Measurements from ENCODE around the gene TTC23.

Gene TTC23

DNA sequence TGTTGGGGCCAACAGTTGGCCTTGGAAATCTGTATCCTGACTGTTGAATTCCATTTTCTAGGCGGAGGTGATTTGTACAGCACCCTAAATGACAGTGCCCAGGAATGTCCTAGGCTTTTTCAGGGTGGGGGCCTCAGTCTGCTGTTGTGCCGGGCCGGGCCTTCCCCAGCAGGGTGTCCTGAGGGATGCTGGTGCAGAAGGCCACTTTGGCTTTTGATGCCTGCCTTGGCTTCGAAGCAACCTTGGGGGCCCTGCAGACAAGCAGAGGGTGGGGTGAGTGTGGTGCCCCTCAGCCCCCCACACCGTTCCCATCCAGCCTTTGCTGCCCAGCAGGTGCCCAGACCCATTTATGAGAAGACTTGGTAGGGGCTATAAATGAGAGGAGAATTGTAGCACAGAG, 111.5 kb downstream of the TTC23 start:
- no peak for DNase-seq (ENCODE audit: low read depth)

GRCh38 chr15:99137111-99137546, 112.3 kb downstream of the TTC23 start:
- no peak for DNase-seq (ENCODE audit: low read depth)

GRCh38 chr15:99135194-99135593, 114.2 kb downstream of the TTC23 start:
- no peak for DNase-seq (ENCODE audit: low read depth)

DNA sequence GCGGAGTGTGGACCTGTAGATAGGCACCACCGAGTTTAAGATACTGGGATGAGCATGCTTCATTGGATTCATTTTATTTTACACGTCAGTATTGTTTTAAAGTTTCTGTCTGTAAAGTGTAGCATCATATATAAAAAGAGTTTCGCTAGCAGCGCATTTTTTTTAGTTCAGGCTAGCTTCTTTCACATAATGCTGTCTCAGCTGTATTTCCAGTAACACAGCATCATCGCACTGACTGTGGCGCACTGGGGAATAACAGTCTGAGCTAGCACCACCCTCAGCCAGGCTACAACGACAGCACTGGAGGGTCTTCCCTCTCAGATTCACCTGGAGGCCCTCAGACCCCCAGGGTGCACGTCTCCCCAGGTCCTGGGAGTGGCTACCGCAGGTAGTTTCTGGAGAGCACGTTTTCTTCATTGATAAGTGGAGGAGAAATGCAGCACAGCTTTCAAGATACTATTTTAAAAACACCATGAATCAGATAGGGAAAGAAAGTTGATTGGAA, 115.0 kb downstream of the TTC23 start:
- DNase-seq (ENCODE audit: low read depth) = no peak

GRCh38 chr15:99132634-99133287, 116.6 kb downstream of the TTC23 start:
- DNase-seq (ENCODE audit: low read depth) = no peak

- DNase-seq (ENCODE audit: low read depth) = no peak
Observed at GRCh38 chr15:99132122-99132521, 117.3 kb downstream of the TTC23 start.

- no peak for DNase-seq (ENCODE audit: low read depth)
Observed at GRCh38 chr15:99131441-99132023, 117.8 kb downstream of the TTC23 start.

DNA sequence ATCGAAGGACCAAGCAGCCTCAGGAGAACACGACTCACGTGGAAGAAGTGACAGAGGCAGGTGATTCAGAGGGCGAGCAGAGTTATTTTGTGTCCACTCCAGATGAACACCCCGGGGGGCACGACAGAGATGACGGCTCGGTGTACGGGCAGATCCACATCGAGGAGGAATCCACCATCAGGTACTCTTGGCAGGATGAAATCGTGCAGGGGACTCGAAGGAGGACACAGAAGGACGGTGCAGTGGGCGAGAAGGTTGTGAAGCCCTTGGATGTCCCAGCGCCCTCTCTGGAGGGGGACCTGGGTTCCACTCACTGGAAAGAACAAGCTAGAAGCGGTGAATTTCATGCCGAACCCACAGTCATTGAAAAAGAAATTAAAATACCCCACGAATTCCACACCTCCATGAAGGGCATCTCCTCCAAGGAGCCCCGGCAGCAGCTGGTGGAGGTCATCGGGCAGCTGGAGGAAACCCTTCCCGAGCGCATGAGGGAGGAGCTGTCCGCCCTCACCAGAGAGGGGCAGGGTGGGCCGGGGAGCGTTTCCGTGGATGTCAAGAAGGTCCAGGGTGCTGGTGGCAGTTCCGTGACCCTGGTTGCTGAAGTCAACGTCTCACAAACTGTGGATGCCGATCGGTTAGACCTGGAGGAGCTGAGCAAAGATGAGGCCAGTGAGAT, 118.5 kb downstream of the TTC23 start:
- DNase-seq (ENCODE audit: low read depth) = no peak

DNA sequence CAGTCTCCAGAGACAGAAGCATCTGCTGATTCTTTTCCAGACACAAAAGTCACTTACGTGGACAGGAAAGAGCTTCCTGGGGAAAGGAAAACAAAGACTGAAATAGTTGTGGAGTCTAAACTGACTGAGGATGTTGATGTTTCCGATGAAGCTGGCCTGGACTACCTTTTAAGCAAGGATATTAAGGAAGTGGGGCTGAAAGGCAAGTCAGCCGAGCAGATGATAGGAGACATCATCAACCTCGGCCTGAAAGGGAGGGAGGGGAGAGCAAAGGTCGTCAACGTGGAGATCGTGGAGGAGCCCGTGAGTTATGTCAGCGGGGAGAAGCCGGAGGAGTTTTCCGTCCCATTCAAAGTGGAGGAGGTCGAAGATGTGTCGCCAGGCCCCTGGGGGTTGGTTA, 119.1 kb downstream of the TTC23 start:
- no peak for DNase-seq (ENCODE audit: low read depth)

DNA sequence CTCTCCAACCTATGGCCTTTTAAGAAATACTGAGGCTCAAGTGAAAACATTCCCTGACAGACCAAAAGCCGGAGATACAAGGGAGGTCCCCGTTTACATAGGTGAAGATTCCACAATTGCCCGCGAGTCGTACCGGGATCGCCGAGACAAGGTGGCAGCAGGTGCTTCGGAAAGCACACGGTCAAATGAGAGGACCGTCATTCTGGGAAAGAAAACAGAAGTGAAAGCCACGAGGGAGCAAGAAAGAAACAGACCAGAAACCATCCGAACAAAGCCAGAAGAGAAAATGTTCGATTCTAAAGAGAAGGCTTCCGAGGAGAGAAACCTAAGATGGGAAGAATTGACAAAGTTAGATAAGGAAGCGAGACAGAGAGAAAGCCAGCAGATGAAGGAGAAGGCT, 119.7 kb downstream of the TTC23 start:
- no peak for DNase-seq (ENCODE audit: low read depth)

DNA sequence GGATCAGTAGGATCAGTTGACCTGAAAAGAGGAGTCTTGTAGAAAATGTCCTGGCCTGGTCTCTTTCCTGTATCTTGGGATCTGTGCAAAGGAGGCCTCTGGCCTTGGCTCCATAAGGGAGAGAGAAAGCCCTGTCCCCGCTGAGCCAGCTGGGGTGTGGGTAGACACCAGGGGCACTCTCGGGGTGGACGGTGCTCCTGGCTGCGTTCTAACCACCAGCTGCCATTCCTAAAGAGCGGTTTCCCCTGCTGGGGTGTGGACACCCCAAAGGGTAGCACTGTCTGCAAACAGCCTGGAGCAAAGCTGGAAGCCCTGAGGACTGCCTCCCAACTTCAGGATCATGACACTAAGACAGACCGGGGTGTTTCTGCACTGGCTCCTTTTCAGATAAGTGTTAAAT, 121.0 kb downstream of the TTC23 start:
- DNase-seq (ENCODE audit: low read depth) = no peak

GRCh38 chr15:99127773-99128172, 121.6 kb downstream of the TTC23 start:
- no peak for DNase-seq (ENCODE audit: low read depth)

GRCh38 chr15:99126930-99127329, 122.5 kb downstream of the TTC23 start:
- DNase-seq (ENCODE audit: low read depth) = no peak

DNA sequence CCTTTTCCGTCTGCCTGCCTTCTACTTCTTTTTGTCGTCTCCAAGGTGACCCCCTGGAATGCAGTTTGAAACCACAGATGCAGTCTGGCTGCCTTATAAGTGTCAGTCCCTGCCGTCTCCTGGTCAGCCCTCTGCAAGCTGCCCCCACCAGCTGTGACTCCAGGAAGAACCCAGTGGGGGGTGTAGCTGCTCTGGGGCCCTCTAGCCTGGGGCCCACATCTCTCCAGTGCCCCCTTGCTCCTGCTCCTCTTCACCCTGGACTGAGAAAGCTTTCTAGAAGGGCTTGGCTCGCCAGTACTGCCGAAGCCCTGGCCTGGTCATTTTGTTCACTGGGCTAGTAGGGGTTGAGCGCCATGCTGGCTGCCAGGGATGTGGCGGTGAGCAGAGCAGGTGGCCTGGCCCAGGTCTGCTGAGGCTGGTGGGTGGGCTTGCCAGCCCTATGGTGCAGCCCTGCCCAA, 123.2 kb downstream of the TTC23 start:
- DNase-seq (ENCODE audit: low read depth) = no peak

GRCh38 chr15:99125061-99125891, 124.1 kb downstream of the TTC23 start:
- DNase-seq (ENCODE audit: low read depth) = no peak

GRCh38 chr15:99124641-99125040, 124.7 kb downstream of the TTC23 start:
- no peak for DNase-seq (ENCODE audit: low read depth)

DNA sequence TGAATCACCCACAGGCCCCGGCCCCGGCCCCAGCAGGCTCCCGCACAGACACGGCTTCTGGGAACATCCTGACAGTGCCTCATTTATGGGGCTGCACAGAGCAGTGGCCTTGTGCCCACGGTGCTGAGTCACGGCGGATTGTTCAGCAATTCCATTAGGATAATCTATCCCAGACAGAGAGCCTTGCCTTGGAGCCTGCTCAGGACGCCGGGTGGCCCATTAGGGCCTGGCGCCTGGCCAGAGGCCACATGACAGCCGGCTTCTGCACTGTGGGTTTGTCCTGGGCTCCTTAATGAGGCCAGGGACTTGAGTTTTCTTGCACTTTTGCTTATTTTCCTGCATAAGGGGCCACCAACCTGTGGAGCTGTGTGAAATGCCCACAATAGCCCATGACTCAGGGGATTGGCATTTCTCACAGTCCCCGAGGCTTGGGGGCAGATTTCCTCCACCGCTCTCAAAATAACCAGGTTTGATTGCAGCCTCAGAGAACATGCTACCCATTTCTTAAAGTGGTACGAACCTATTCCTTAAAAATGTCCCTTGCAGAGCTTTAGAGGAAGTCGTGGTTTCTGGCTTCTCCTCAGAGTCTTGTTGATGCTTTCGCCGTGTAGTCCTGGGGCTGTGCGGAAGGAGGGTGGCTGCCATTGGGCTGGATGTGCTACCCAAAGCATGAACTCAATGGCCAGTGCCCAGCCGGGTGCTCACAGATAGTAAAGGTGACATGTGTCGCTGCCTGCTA, 125.5 kb downstream of the TTC23 start:
- DNase-seq (ENCODE audit: low read depth) = no peak

- no peak for DNase-seq (ENCODE audit: low read depth)
Observed at GRCh38 chr15:99122831-99123712, 126.3 kb downstream of the TTC23 start.

- DNase-seq (ENCODE audit: low read depth) = no peak
Observed at GRCh38 chr15:99121691-99122410, 127.5 kb downstream of the TTC23 start.

DNA sequence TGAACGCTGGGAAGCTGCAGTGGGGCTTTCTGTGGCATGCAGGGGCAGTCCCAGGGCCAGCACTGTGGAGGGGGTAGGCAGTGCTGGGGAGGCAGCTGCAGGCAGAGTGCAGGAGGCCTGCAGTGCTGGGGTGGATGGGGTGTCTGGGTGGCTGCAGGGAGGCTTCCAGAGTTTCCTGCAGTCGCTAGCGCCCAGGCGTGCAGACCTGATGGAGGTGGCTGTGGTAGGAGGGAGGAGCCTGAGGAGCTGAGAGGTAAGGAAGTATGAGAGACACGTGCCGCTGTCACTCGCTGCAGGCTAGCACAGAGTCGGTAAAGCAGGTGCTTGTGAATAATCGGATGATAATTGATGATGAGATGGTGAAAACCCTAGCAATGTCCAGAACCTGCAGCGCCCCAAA, 128.2 kb downstream of the TTC23 start:
- DNase-seq (ENCODE audit: low read depth) = no peak

Data from stimulated activated CD8-positive, alpha-beta memory T cell treated with anti-CD3 and anti-CD28 coated beads, Interleukin-4, amount 100 ng/mL, for 24 hours (primary cell).